ENCODE results near the gene HIVEP3.

DNA sequence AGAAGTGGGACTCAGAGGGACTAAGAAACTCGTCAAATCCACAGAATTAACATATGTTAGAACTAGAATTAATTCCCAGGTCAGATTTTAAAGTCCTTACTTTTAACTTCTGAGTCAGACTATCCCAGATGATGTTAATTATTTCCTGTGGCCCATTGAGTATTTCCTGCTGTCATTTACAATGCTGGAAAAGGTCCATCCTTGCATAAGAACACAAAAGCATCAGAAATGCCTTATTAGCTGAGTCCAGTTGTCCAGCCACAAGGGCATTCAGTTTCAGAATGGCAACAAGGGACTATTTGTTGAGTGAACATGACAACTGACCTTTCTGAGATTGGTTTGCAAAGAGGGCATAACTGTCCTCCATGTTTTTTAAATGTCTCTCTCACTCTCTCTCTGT lies 16.5 kb upstream of the HIVEP3 start:
- TF ChIP-seq, protein P1, sequence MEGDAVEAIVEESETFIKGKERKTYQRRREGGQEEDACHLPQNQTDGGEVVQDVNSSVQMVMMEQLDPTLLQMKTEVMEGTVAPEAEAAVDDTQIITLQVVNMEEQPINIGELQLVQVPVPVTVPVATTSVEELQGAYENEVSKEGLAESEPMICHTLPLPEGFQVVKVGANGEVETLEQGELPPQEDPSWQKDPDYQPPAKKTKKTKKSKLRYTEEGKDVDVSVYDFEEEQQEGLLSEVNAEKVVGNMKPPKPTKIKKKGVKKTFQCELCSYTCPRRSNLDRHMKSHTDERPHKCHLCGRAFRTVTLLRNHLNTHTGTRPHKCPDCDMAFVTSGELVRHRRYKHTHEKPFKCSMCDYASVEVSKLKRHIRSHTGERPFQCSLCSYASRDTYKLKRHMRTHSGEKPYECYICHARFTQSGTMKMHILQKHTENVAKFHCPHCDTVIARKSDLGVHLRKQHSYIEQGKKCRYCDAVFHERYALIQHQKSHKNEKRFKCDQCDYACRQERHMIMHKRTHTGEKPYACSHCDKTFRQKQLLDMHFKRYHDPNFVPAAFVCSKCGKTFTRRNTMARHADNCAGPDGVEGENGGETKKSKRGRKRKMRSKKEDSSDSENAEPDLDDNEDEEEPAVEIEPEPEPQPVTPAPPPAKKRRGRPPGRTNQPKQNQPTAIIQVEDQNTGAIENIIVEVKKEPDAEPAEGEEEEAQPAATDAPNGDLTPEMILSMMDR (tag by site-specific recombination; IDR thresholded peaks at IDR 0.05) = no peak
- TF ChIP-seq, protein P2, sequence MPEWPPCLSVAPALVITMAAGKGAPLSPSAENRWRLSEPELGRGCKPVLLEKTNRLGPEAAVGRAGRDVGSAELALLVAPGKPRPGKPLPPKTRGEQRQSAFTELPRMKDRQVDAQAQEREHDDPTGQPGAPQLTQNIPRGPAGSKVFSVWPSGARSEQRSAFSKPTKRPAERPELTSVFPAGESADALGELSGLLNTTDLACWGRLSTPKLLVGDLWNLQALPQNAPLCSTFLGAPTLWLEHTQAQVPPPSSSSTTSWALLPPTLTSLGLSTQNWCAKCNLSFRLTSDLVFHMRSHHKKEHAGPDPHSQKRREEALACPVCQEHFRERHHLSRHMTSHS (tag by site-specific recombination; IDR thresholded peaks at IDR 0.05) = no peak
- TF ChIP-seq ZNF274 (IDR thresholded peaks at IDR 0.05; ENCODE audit: low read length) = no peak
- no peak for TF ChIP-seq ZNF274 (tag by site-specific recombination; IDR thresholded peaks at IDR 0.05; ENCODE audit: borderline replicate concordance)
- TF ChIP-seq, protein P3, sequence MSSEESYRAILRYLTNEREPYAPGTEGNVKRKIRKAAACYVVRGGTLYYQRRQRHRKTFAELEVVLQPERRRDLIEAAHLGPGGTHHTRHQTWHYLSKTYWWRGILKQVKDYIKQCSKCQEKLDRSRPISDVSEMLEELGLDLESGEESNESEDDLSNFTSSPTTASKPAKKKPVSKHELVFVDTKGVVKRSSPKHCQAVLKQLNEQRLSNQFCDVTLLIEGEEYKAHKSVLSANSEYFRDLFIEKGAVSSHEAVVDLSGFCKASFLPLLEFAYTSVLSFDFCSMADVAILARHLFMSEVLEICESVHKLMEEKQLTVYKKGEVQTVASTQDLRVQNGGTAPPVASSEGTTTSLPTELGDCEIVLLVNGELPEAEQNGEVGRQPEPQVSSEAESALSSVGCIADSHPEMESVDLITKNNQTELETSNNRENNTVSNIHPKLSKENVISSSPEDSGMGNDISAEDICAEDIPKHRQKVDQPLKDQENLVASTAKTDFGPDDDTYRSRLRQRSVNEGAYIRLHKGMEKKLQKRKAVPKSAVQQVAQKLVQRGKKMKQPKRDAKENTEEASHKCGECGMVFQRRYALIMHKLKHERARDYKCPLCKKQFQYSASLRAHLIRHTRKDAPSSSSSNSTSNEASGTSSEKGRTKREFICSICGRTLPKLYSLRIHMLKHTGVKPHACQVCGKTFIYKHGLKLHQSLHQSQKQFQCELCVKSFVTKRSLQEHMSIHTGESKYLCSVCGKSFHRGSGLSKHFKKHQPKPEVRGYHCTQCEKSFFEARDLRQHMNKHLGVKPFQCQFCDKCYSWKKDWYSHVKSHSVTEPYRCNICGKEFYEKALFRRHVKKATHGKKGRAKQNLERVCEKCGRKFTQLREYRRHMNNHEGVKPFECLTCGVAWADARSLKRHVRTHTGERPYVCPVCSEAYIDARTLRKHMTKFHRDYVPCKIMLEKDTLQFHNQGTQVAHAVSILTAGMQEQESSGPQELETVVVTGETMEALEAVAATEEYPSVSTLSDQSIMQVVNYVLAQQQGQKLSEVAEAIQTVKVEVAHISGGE (tag by site-specific recombination; conservative IDR thresholded peaks at IDR 0.05; ENCODE audit: low read depth) = no peak
- TF ChIP-seq ZNF350 (tag by site-specific recombination; IDR thresholded peaks at IDR 0.05) = no peak
- no peak for TF ChIP-seq ZNF670 (tag by site-specific recombination; IDR thresholded peaks at IDR 0.05; ENCODE audit: low read depth)
- no peak for TF ChIP-seq MYNN (tag by site-specific recombination; IDR thresholded peaks at IDR 0.05; ENCODE audit: borderline replicate concordance)
- no peak for TF ChIP-seq ZFP69B (tag by site-specific recombination; IDR thresholded peaks at IDR 0.05)
- TF ChIP-seq ZNF174 (tag by site-specific recombination; IDR thresholded peaks at IDR 0.05) = no peak
- no peak for TF ChIP-seq ZNF140 (tag by site-specific recombination; IDR thresholded peaks at IDR 0.05)
- no peak for TF ChIP-seq SETDB1 (IDR thresholded peaks at IDR 0.05; ENCODE audit: insufficient read length, low read length)

Measured in HEK293 (cell line).